Osteoblast (primary cell): ENCODE measurements around the gene SBK2. TPM values are rescaled to one million over a fixed set of nuclear protein-coding genes. Genes with fewer than 3 reads are reported as not detected.

Experiments used
- DNase-seq: peaks from one replicate; pipeline ENCODE4 v3.0.0; 2011; ENCODE audit warnings: low spot score, mixed read lengths; ENCODE audit not compliant: insufficient read length; ENCODE audit errors: missing footprints
- H2AFZ ChIP-seq: 2 replicates; pipeline ENCODE4 v1.6.0; 2011; ENCODE audit warnings: mild to moderate bottlenecking, low read length
- H3K27ac ChIP-seq: 2 replicates; pipeline ENCODE4 v1.5.1; 2011; ENCODE audit warnings: mild to moderate bottlenecking, low read depth, low read length, moderate library complexity
- H3K27me3 ChIP-seq: 2 replicates; pipeline ENCODE4 v1.6.0; 2012; ENCODE audit warnings: mild to moderate bottlenecking, control low read depth, inconsistent platforms, low read length, moderate library complexity; ENCODE audit not compliant: insufficient read depth
- H3K36me3 ChIP-seq: 2 replicates; pipeline ENCODE4 v1.5.1; 2011; ENCODE audit warnings: mild to moderate bottlenecking, low read length, control low read depth, moderate library complexity; ENCODE audit not compliant: insufficient read depth
- H3K4me1 ChIP-seq: 2 replicates; pipeline ENCODE4 v1.5.1; 2011; ENCODE audit warnings: mild to moderate bottlenecking, low read length, control low read depth, moderate library complexity; ENCODE audit not compliant: insufficient read depth
- H3K4me2 ChIP-seq: 2 replicates; pipeline ENCODE4 v1.6.0; 2011; ENCODE audit warnings: mild to moderate bottlenecking, low read length; ENCODE audit not compliant: insufficient read depth
- H3K4me3 ChIP-seq: fragments of 200-600 bp; sonication (generic); 3 replicates; pipeline ENCODE4 v1.5.1; 2012; ENCODE audit warnings: mild to moderate bottlenecking, low read length, inconsistent platforms; ENCODE audit not compliant: insufficient read depth
- H3K79me2 ChIP-seq: 2 replicates; pipeline ENCODE4 v1.6.0; 2012; ENCODE audit warnings: mild to moderate bottlenecking, low read length, control low read depth, inconsistent platforms; ENCODE audit not compliant: insufficient read depth
- H3K9me3 ChIP-seq: 2 replicates; pipeline ENCODE4 v1.5.1; 2011; ENCODE audit warnings: low read depth, low read length, control low read depth
- H4K20me1 ChIP-seq: 2 replicates; pipeline ENCODE4 v1.6.0; 2012; ENCODE audit warnings: mild to moderate bottlenecking, low read length, control low read depth; ENCODE audit not compliant: insufficient read depth
- CTCF ChIP-seq: IDR thresholded peaks from 2 replicates; pipeline ENCODE4 v1.5.1; 2011; ENCODE audit warnings: mild to moderate bottlenecking, low read depth, low read length, moderate library complexity; ENCODE audit errors: extremely low read depth
- total RNA-seq: library from RNA; depleted of rRNA; stranded (reverse); fragments of >200 nt; gene quantifications from 2 replicates; pipeline ENCODE4 v1.2.3, GENCODE V29; 2012

SBK2 gene
- total RNA-seq, 1 donor: not detected

GRCh38 chr19:55479045-55479444, 57.9 kb downstream of the SBK2 start:
- Histone ChIP-seq H2AFZ (no peak overlapping the region), H3K9me3 (no peaks in the 10 kb centered on the region), H3K27me3 (no peaks in the 10 kb centered on the region), H3K4me3 (no peak overlapping the region), H3K36me3 (peaks cover 7% of the 10 kb centered on the region), H3K4me2 (no peak overlapping the region), H3K79me2 (peaks cover 29% of the 10 kb centered on the region), H4K20me1 (no peaks in the 10 kb centered on the region), H3K27ac (no peak overlapping the region), H3K4me1 (peaks cover 19% of the 10 kb centered on the region)
- DNase-seq: no peak
- TF ChIP-seq CTCF: no peak

Other genes starting within 250 kb of the SBK2 start
- gene TMEM150B, start 211.8 kb downstream of the SBK2 start, total RNA-seq: under 0.01 and 0.29 TPM in 2 replicates
- gene KMT5C, start 197.3 kb downstream of the SBK2 start, total RNA-seq: 9.7 and 10.9 TPM in 2 replicates
- gene COX6B2, start 182.4 kb downstream of the SBK2 start, total RNA-seq: not detected in 2 replicates
- gene GARIN5B, start 173.9 kb downstream of the SBK2 start, total RNA-seq: not detected in 2 replicates
- gene IL11, start 166.7 kb downstream of the SBK2 start, total RNA-seq: 0.36 and 1.2 TPM in 2 replicates
- not detected in 2 replicates for gene TMEM190, start 160.3 kb downstream of the SBK2 start, total RNA-seq
- 0.29 TPM in 1 of 2 replicates, not detected in the other for gene TMEM238, start 152.8 kb downstream of the SBK2 start, total RNA-seq
- gene RPL28, start 151.2 kb downstream of the SBK2 start, total RNA-seq: 223 and 310 TPM in 2 replicates
- gene UBE2S, start 129.3 kb downstream of the SBK2 start, total RNA-seq: 37.3 and 66.9 TPM in 2 replicates
- gene SHISA7, start 93.8 kb downstream of the SBK2 start, total RNA-seq: not detected in 2 replicates
- gene ISOC2, start 75.5 kb downstream of the SBK2 start, total RNA-seq: 55.4 and 65.1 TPM in 2 replicates
- not detected in 2 replicates for gene C19orf85, start 72.4 kb downstream of the SBK2 start, total RNA-seq
- 1.5 and 2.9 TPM in 2 replicates for gene ZNF628, start 60.5 kb downstream of the SBK2 start, total RNA-seq
- gene NAT14, start 51.9 kb downstream of the SBK2 start, total RNA-seq: 8.3 and 11.2 TPM in 2 replicates
- 22.7 and 77.4 TPM in 2 replicates for gene SSC5D, start 48.7 kb downstream of the SBK2 start, total RNA-seq
- not detected in 2 replicates for gene SBK3, start 8.4 kb upstream of the SBK2 start, total RNA-seq
- 6.9 and 7.4 TPM in 2 replicates for gene ZNF579, start 43.7 kb upstream of the SBK2 start, total RNA-seq
- 2.9 and 3.6 TPM in 2 replicates for gene FIZ1, start 62.4 kb upstream of the SBK2 start, total RNA-seq
- gene ZNF524, start 63.2 kb upstream of the SBK2 start, total RNA-seq: 11.2 TPM in 2 replicates
- 1.4 and 1.5 TPM in 2 replicates for gene ZNF865, start 68.5 kb upstream of the SBK2 start, total RNA-seq
- 6.5 and 8.7 TPM in 2 replicates for gene ZNF784, start 87.4 kb upstream of the SBK2 start, total RNA-seq
- gene ZNF580, start 103.9 kb upstream of the SBK2 start, total RNA-seq: 6.5 and 8.3 TPM in 2 replicates
- gene ZNF581, start 106.5 kb upstream of the SBK2 start, total RNA-seq: 25.7 and 28.6 TPM in 2 replicates
- 10.5 and 13.3 TPM in 2 replicates for gene CCDC106, start 111.1 kb upstream of the SBK2 start, total RNA-seq
- 64.5 and 70.2 TPM in 2 replicates for gene U2AF2, start 117.9 kb upstream of the SBK2 start, total RNA-seq
- gene EPN1, start 138.1 kb upstream of the SBK2 start, total RNA-seq: 25.0 and 31.5 TPM in 2 replicates
- gene NLRP9, start 201.3 kb upstream of the SBK2 start, total RNA-seq: not detected in 2 replicates
- gene RFPL4A, start 222.0 kb upstream of the SBK2 start, total RNA-seq: not detected in 2 replicates
- not detected in 2 replicates for gene RFPL4AL1, start 232.0 kb upstream of the SBK2 start, total RNA-seq